ENCODE measurements around the gene MYO7B.

The MYO7B gene

GRCh38 chr2:127645395-127646291, 110.2 kb downstream of the MYO7B start, which contains the start of gene GPR17:
GPR17 (plus strand) TSS chr2:127646153; CDS start chr2:127650736, 4,583 bp downstream.
- no peak for DNase-seq (ENCODE audit: low read depth)
- no peak within 1 kb of the TSS for H3K4me3 ChIP-seq (ENCODE audit: low read depth, low read length)
- TF ChIP-seq CTCF (IDR thresholded peaks at IDR 0.05; ENCODE audit: control insufficient read depth, extremely low read depth, insufficient read depth), result no peak

- TF ChIP-seq CTCF (IDR thresholded peaks at IDR 0.05; ENCODE audit: control insufficient read depth, extremely low read depth, insufficient read depth), result no peak
- no peak overlapping the region for H3K4me3 ChIP-seq (ENCODE audit: low read depth, low read length)
- DNase-seq (ENCODE audit: low read depth), result no peak
Measured at GRCh38 chr2:127646487-127647241, 111.2 kb downstream of the MYO7B start.

- TF ChIP-seq CTCF (IDR thresholded peaks at IDR 0.05; ENCODE audit: control insufficient read depth, extremely low read depth, insufficient read depth), result no peak
- H3K4me3 ChIP-seq (ENCODE audit: low read depth, low read length), result no peak overlapping the region
Measured at GRCh38 chr2:127647242-127648190, 112.0 kb downstream of the MYO7B start.

GRCh38 chr2:127648321-127648720, 112.8 kb downstream of the MYO7B start:
- no peak for TF ChIP-seq CTCF (IDR thresholded peaks at IDR 0.05; ENCODE audit: control insufficient read depth, extremely low read depth, insufficient read depth)
- no peak for DNase-seq (ENCODE audit: low read depth)
- H3K4me3 ChIP-seq (ENCODE audit: low read depth, low read length), result no peak overlapping the region

More at GRCh38 chr2:127647242-127648190, 112.0 kb downstream of the MYO7B start:
- no peak for DNase-seq (ENCODE audit: low read depth)

- no peak overlapping the region for H3K4me3 ChIP-seq (ENCODE audit: low read depth, low read length)
- DNase-seq (ENCODE audit: low read depth), result no peak
- TF ChIP-seq CTCF (IDR thresholded peaks at IDR 0.05; ENCODE audit: control insufficient read depth, extremely low read depth, insufficient read depth), result no peak
Measured at GRCh38 chr2:127649100-127649611, 113.7 kb downstream of the MYO7B start.

GRCh38 chr2:127649684-127650040, 114.2 kb downstream of the MYO7B start:
- no peak overlapping the region for H3K4me3 ChIP-seq (ENCODE audit: low read depth, low read length)
- TF ChIP-seq CTCF (IDR thresholded peaks at IDR 0.05; ENCODE audit: control insufficient read depth, extremely low read depth, insufficient read depth), result peak; percentile 76
- peak; percentile 46 for DNase-seq (ENCODE audit: low read depth)

Data from LNCaP clone FGC (cell line).